Measurements from ENCODE around the gene TMEM129. TPM values are rescaled to one million over a fixed set of nuclear protein-coding genes. Genes with fewer than 3 reads are reported as not detected.

TMEM129 gene
- total RNA-seq, 1 donor from 2014 or later = 14.1 TPM

GRCh38 chr4:1740021-1740545, 19.0 kb upstream of the TMEM129 start:
- Mint-ChIP-seq H3K36me3 (peaks cover 34% of the 10 kb centered on the region), H3K27me3 (ENCODE audit: insufficient read depth, low read depth) (peaks cover 12% of the 10 kb centered on the region), H3K4me1 (no peaks in the 10 kb centered on the region), H3K27ac (no peak overlapping the region), H3K4me3 (no peak overlapping the region), H3K9me3 (no peaks in the 10 kb centered on the region)
- Histone ChIP-seq H2AFZ (replicated peaks) (no peak overlapping the region), H3K79me2 (ENCODE audit: low read depth) (no peaks in the 10 kb centered on the region), H3K9ac (no peak overlapping the region), H3K27me3 (no peaks in the 10 kb centered on the region), H3K4me1 (no peaks in the 10 kb centered on the region), H3K27ac (no peak overlapping the region), H3K4me2 (no peak overlapping the region), H3F3A (ENCODE audit: low read depth) (peaks cover 15% of the 10 kb centered on the region), H3K36me3 (no peaks in the 10 kb centered on the region), H3K9me3 (ENCODE audit: low read depth) (no peaks in the 10 kb centered on the region), H3K4me3 (no peak overlapping the region), H4K20me1 (ENCODE audit: low read depth) (peaks cover 12% of the 10 kb centered on the region)
- no peak for DNase-seq (ENCODE audit: low spot score)
- TF ChIP-seq EZH2phosphoT487 (IDR thresholded peaks at IDR 0.05) (no peak), EZH2 (IDR thresholded peaks at IDR 0.05) (no peak), CTCF (IDR thresholded peaks at IDR 0.05) (no peak)

- Mint-ChIP-seq H3K27ac (no peak overlapping the region), H3K4me1 (no peaks in the 10 kb centered on the region), H3K36me3 (peaks cover 32% of the 10 kb centered on the region), H3K27me3 (ENCODE audit: insufficient read depth, low read depth) (peaks cover 10% of the 10 kb centered on the region), H3K9me3 (no peaks in the 10 kb centered on the region), H3K4me3 (no peak overlapping the region)
- Histone ChIP-seq H3K36me3 (no peaks in the 10 kb centered on the region), H4K20me1 (ENCODE audit: low read depth) (peaks cover 7% of the 10 kb centered on the region), H2AFZ (replicated peaks) (no peak overlapping the region), H3K9me3 (ENCODE audit: low read depth) (no peaks in the 10 kb centered on the region), H3K9ac (no peak overlapping the region), H3K27ac (no peak overlapping the region), H3K4me1 (no peaks in the 10 kb centered on the region), H3K4me2 (no peak overlapping the region), H3K79me2 (ENCODE audit: low read depth) (no peaks in the 10 kb centered on the region), H3K4me3 (no peak overlapping the region), H3K27me3 (no peaks in the 10 kb centered on the region), H3F3A (ENCODE audit: low read depth) (peaks cover 8% of the 10 kb centered on the region)
- TF ChIP-seq EZH2phosphoT487 (IDR thresholded peaks at IDR 0.05) = no peak
- no peak for DNase-seq (ENCODE audit: low spot score)
Measured at GRCh38 chr4:1739358-1739757, 18.2 kb upstream of the TMEM129 start.

GRCh38 chr4:1738410-1738809, 17.3 kb upstream of the TMEM129 start:
- no peaks in the 10 kb centered on the region for H3K27me3 ChIP-seq
- peaks cover 10% of the 10 kb centered on the region for H4K20me1 ChIP-seq (ENCODE audit: low read depth)
- H3K27me3 Mint-ChIP-seq (ENCODE audit: insufficient read depth, low read depth) = peaks cover 10% of the 10 kb centered on the region
- no peak overlapping the region for H3K4me2 ChIP-seq
- no peak for DNase-seq (ENCODE audit: low spot score)
- H3F3A ChIP-seq (ENCODE audit: low read depth) = peaks cover 7% of the 10 kb centered on the region
- H3K4me3 Mint-ChIP-seq = no peak overlapping the region
- no peak overlapping the region for H3K9ac ChIP-seq
- peaks cover 30% of the 10 kb centered on the region for H3K36me3 Mint-ChIP-seq
- H3K4me1 Mint-ChIP-seq = no peaks in the 10 kb centered on the region
- no peak overlapping the region for H3K27ac Mint-ChIP-seq
- no peaks in the 10 kb centered on the region for H3K4me1 ChIP-seq
- H3K79me2 ChIP-seq (ENCODE audit: low read depth) = peaks cover 3% of the 10 kb centered on the region
- no peak overlapping the region for H2AFZ ChIP-seq (replicated peaks)
- no peak overlapping the region for H3K4me3 ChIP-seq
- no peaks in the 10 kb centered on the region for H3K36me3 ChIP-seq
- H3K9me3 Mint-ChIP-seq = no peaks in the 10 kb centered on the region
- TF ChIP-seq CTCF (IDR thresholded peaks at IDR 0.05) (no peak), EZH2phosphoT487 (IDR thresholded peaks at IDR 0.05) (no peak), EZH2 (IDR thresholded peaks at IDR 0.05) (no peak)
- no peak overlapping the region for H3K27ac ChIP-seq
- H3K9me3 ChIP-seq (ENCODE audit: low read depth) = no peaks in the 10 kb centered on the region

GRCh38 chr4:1737666-1738065, 16.5 kb upstream of the TMEM129 start:
- Mint-ChIP-seq H3K4me1 (no peaks in the 10 kb centered on the region), H3K36me3 (peaks cover 37% of the 10 kb centered on the region), H3K27ac (no peak overlapping the region), H3K9me3 (no peaks in the 10 kb centered on the region), H3K27me3 (ENCODE audit: insufficient read depth, low read depth) (peaks cover 10% of the 10 kb centered on the region), H3K4me3 (no peak overlapping the region)
- Histone ChIP-seq H3F3A (ENCODE audit: low read depth) (peaks cover 14% of the 10 kb centered on the region), H3K4me3 (no peak overlapping the region), H3K9ac (no peak overlapping the region), H3K27ac (no peak overlapping the region), H3K4me1 (no peaks in the 10 kb centered on the region), H3K36me3 (no peaks in the 10 kb centered on the region), H4K20me1 (ENCODE audit: low read depth) (peaks cover 18% of the 10 kb centered on the region), H3K79me2 (ENCODE audit: low read depth) (peaks cover 6% of the 10 kb centered on the region), H3K27me3 (no peaks in the 10 kb centered on the region), H3K9me3 (ENCODE audit: low read depth) (no peaks in the 10 kb centered on the region), H3K4me2 (no peak overlapping the region), H2AFZ (replicated peaks) (no peak overlapping the region)
- TF ChIP-seq EZH2 (IDR thresholded peaks at IDR 0.05) (no peak), CTCF (IDR thresholded peaks at IDR 0.05) (no peak), EZH2phosphoT487 (IDR thresholded peaks at IDR 0.05) (no peak)
- DNase-seq (ENCODE audit: low spot score) = no peak

Data from neural progenitor cell (in vitro differentiated cells).